ENCODE measurements around the gene APBA2.
A peak's percentile ranks its signal among the peaks of the same experiment; 100 is the strongest.

Gene APBA2

GRCh38 chr15:29090617-29091466 lies 205.1 kb downstream of the APBA2 start:
- no peaks in the 10 kb centered on the region for H3K36me3 ChIP-seq (ENCODE audit: insufficient read depth, low read length)
- no peaks in the 10 kb centered on the region for H3K9me3 ChIP-seq (ENCODE audit: insufficient read depth, low read length, severe bottlenecking)
- no peak overlapping the region for H3K4me2 ChIP-seq (ENCODE audit: insufficient read depth, low read length)
- no peak overlapping the region for H3K9ac ChIP-seq (ENCODE audit: low read depth, low read length)
- no peak overlapping the region for H3K27ac ChIP-seq (ENCODE audit: low read length)
- H4K20me1 ChIP-seq (ENCODE audit: insufficient read depth, low read length), result no peaks in the 10 kb centered on the region
- H3K4me3 ChIP-seq (ENCODE audit: low read depth in 1 of 2, low read length in 2 of 2), result no peak overlapping the region
- DNase-seq (peak; percentile 22), ATAC-seq (ENCODE audit: insufficient read depth, low read depth) (no peak)
- no peaks in the 10 kb centered on the region for H3K79me2 ChIP-seq (ENCODE audit: insufficient read depth, low read length)
- no peaks in the 10 kb centered on the region for H3K27me3 ChIP-seq (ENCODE audit: insufficient read depth, low read length, poor library complexity)
- no peaks in the 10 kb centered on the region for H3K4me1 ChIP-seq (ENCODE audit: insufficient read depth, low read length)
- TF ChIP-seq EZH2 (IDR thresholded peaks at IDR 0.05; ENCODE audit: borderline replicate concordance, low read depth, low read length, severe bottlenecking) (no peak), CTCF (IDR thresholded peaks at IDR 0.05; ENCODE audit: borderline replicate concordance, extremely low read depth, low read length, poor library complexity, severe bottlenecking) (peak; percentile 74)
- H2AFZ ChIP-seq (ENCODE audit: low read depth, low read length), result no peak overlapping the region

GRCh38 chr15:29091666-29092065 lies 205.9 kb downstream of the APBA2 start:
- Histone ChIP-seq H3K79me2 (ENCODE audit: insufficient read depth, low read length) (no peaks in the 10 kb centered on the region), H3K36me3 (ENCODE audit: insufficient read depth, low read length) (no peaks in the 10 kb centered on the region), H3K9ac (ENCODE audit: low read depth, low read length) (no peak overlapping the region), H3K4me1 (ENCODE audit: insufficient read depth, low read length) (no peaks in the 10 kb centered on the region), H3K9me3 (ENCODE audit: insufficient read depth, low read length, severe bottlenecking) (no peaks in the 10 kb centered on the region), H4K20me1 (ENCODE audit: insufficient read depth, low read length) (no peaks in the 10 kb centered on the region), H2AFZ (ENCODE audit: low read depth, low read length) (no peak overlapping the region), H3K27ac (ENCODE audit: low read length) (no peak overlapping the region), H3K4me2 (ENCODE audit: insufficient read depth, low read length) (no peak overlapping the region), H3K27me3 (ENCODE audit: insufficient read depth, low read length, poor library complexity) (no peaks in the 10 kb centered on the region), H3K4me3 (ENCODE audit: low read depth in 1 of 2, low read length in 2 of 2) (no peak overlapping the region)
- DNase-seq (no peak), ATAC-seq (ENCODE audit: insufficient read depth, low read depth) (no peak)
- TF ChIP-seq CTCF (IDR thresholded peaks at IDR 0.05; ENCODE audit: borderline replicate concordance, extremely low read depth, low read length, poor library complexity, severe bottlenecking) (no peak), EZH2 (IDR thresholded peaks at IDR 0.05; ENCODE audit: borderline replicate concordance, low read depth, low read length, severe bottlenecking) (no peak)

GRCh38 chr15:29092376-29093064 lies 206.7 kb downstream of the APBA2 start:
- no peak for DNase-seq
- H3K4me1 ChIP-seq (ENCODE audit: insufficient read depth, low read length), result no peaks in the 10 kb centered on the region
- no peak overlapping the region for H3K9ac ChIP-seq (ENCODE audit: low read depth, low read length)
- TF ChIP-seq CTCF (IDR thresholded peaks at IDR 0.05; ENCODE audit: borderline replicate concordance, extremely low read depth, low read length, poor library complexity, severe bottlenecking) (no peak), EZH2 (IDR thresholded peaks at IDR 0.05; ENCODE audit: borderline replicate concordance, low read depth, low read length, severe bottlenecking) (no peak)
- no peak overlapping the region for H2AFZ ChIP-seq (ENCODE audit: low read depth, low read length)
- H4K20me1 ChIP-seq (ENCODE audit: insufficient read depth, low read length), result no peaks in the 10 kb centered on the region
- H3K36me3 ChIP-seq (ENCODE audit: insufficient read depth, low read length), result no peaks in the 10 kb centered on the region
- no peak overlapping the region for H3K27ac ChIP-seq (ENCODE audit: low read length)
- H3K4me2 ChIP-seq (ENCODE audit: insufficient read depth, low read length), result no peak overlapping the region
- no peaks in the 10 kb centered on the region for H3K9me3 ChIP-seq (ENCODE audit: insufficient read depth, low read length, severe bottlenecking)
- no peak overlapping the region for H3K4me3 ChIP-seq (ENCODE audit: low read depth in 1 of 2, low read length in 2 of 2)
- no peak for ATAC-seq (ENCODE audit: insufficient read depth, low read depth)
- H3K27me3 ChIP-seq (ENCODE audit: insufficient read depth, low read length, poor library complexity), result no peaks in the 10 kb centered on the region
- H3K79me2 ChIP-seq (ENCODE audit: insufficient read depth, low read length), result no peaks in the 10 kb centered on the region

All from DND-41 (cell line).